Cardiac muscle cell (in vitro differentiated cells and primary cell): ENCODE measurements around the gene PCDH9. TPM values are rescaled to one million over a fixed set of nuclear protein-coding genes. Genes with fewer than 3 reads are reported as not detected.
A peak's percentile ranks its signal among the peaks of the same experiment; 100 is the strongest.

ENCODE experiments used
- DNase-seq, 2 donors: peaks; one replicate each; pipeline versions ENCODE4 v3.0.0 to v3.0.0-alpha.2; 2010 to 2017; ENCODE audit warnings: low read depth in 1 of 2, low spot score in 1 of 2
- H3K27ac ChIP-seq: fragments of 200-600 bp; sonication (generic); 2 replicates; pipeline ENCODE4 v1.5.1; 2016
- H3K27me3 ChIP-seq: fragments of 200-600 bp; sonication (generic); 2 replicates; pipeline ENCODE4 v1.6.0; 2016; ENCODE audit warnings: control low read depth
- H3K36me3 ChIP-seq: fragments of 200-600 bp; sonication (generic); 2 replicates; pipeline ENCODE4 v1.5.1; 2016; ENCODE audit warnings: control low read depth
- H3K4me1 ChIP-seq: fragments of 200-600 bp; sonication (generic); 2 replicates; pipeline ENCODE4 v1.8.1; 2017; ENCODE audit warnings: low read depth, mild to moderate bottlenecking, mixed run types
- H3K4me3 ChIP-seq: fragments of 200-600 bp; sonication (generic); 2 replicates; pipeline ENCODE4 v1.5.1; 2016; ENCODE audit warnings: mild to moderate bottlenecking
- H3K9me3 ChIP-seq: fragments of 200-600 bp; sonication (generic); 2 replicates; pipeline ENCODE4 v1.5.1; 2017; ENCODE audit warnings: low read depth, mild to moderate bottlenecking, control low read depth
- polyA plus RNA-seq: library from polyadenylated mRNA; unstranded; fragments of >200 nt; fragmentation: Nextera tagmentation; extraction: Ambion mirVana; gene quantifications from 2 replicates; pipeline ENCODE4 v1.2.1, GENCODE V29; 2016
- total RNA-seq: library from RNA; depleted of rRNA; stranded (reverse); fragments of >200 nt; gene quantifications from 2 replicates; pipeline ENCODE4 v1.2.3, GENCODE V29; 2016
- TF ChIP-seq, protein P1 (sequence below): IDR thresholded peaks from 2 replicates; pipeline ENCODE4 v1.5.1; 2012; ENCODE audit warnings: low read depth, mild to moderate bottlenecking, low read length

The PCDH9 gene
- total and polyA plus RNA-seq, 2 experiments from 2014 or later, result 1.6 to 2.3 TPM

DNA sequence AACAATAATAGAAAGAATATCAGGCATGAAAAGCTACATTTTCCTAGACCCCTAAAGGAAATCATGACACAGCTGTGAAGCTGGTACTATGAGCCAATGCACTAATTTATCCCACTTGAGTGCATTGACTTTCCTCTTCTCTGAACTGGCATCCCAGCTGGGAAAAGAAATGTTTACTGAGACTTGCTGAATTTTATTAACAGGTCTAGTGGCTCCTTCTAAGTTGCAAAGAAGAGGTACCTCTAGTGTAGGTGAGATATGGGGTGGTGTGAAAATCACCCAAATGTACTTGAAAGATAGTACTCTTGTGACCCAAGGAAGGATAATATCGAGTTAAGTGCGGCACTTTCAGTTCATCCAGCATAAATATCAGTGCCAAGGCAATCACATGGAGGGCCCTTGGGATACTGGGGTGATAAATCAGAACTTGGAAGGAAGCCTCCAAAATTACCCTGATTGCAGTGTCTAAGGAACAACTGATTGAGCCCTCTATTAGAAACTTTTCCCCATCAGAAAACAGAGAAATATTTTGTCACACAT is 369.2 kb downstream of the PCDH9 start:
- H3K4me3 ChIP-seq, result no peak overlapping the region
- no peaks in the 10 kb centered on the region for H3K9me3 ChIP-seq
- TF ChIP-seq, protein P1, sequence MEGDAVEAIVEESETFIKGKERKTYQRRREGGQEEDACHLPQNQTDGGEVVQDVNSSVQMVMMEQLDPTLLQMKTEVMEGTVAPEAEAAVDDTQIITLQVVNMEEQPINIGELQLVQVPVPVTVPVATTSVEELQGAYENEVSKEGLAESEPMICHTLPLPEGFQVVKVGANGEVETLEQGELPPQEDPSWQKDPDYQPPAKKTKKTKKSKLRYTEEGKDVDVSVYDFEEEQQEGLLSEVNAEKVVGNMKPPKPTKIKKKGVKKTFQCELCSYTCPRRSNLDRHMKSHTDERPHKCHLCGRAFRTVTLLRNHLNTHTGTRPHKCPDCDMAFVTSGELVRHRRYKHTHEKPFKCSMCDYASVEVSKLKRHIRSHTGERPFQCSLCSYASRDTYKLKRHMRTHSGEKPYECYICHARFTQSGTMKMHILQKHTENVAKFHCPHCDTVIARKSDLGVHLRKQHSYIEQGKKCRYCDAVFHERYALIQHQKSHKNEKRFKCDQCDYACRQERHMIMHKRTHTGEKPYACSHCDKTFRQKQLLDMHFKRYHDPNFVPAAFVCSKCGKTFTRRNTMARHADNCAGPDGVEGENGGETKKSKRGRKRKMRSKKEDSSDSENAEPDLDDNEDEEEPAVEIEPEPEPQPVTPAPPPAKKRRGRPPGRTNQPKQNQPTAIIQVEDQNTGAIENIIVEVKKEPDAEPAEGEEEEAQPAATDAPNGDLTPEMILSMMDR, result no peak
- H3K27me3 ChIP-seq, result no peaks in the 10 kb centered on the region
- no peak for DNase-seq
- H3K27ac ChIP-seq, result peak overlapping the region; percentile 53
- H3K4me1 ChIP-seq, result peaks cover 10% of the 10 kb centered on the region
- H3K36me3 ChIP-seq, result no peaks in the 10 kb centered on the region

DNA sequence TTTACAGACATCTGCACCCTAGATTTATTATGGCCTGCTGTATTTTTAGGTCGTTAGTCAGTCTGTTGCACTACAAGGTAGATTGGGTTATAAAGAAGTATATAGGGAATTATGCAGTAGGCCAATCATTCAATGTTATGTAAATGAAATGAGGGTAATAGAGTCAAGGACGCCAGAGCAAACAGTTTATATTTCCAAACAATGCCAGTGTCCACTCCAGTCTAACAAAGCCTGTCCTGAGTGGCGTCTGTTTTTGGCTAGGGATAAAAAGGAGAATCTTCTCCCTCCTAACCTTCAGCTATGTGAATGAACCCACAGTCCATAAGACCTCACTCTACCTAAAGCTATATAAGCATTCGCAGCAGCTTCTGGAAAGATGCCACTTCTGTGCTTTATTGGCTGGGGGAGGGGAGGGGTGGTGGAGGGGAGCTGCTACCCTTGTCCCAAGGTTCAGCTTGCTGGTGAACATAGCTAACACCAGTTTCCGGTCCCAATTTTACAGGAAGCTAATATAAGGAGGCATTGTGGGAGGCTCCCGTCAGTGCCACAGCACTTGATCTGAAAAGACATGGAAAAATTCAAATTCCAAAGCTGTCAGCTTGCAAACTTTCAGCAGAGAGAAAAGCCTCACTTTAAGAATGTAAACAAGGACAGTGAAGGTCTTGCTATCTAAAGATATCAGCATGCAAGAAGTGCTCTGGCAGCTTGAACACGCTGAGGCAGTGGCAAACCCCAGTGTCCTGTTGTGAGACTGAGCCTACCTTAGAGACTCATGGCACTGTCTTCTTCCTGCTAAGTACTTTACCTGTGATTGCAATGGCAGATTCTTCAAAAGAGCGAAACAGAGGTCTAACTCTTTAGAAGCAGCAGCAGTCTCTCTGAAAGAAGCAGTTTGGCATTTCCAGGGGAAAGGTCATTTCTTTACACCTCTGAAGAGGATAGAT is 369.9 kb downstream of the PCDH9 start:
- Histone ChIP-seq H3K9me3 (no peaks in the 10 kb centered on the region), H3K36me3 (no peaks in the 10 kb centered on the region), H3K4me3 (no peak overlapping the region), H3K27me3 (no peaks in the 10 kb centered on the region), H3K27ac (peak overlapping the region; percentile 53), H3K4me1 (peaks cover 10% of the 10 kb centered on the region)
- peak in 1 of 2 donors; percentile 8 for DNase-seq
- TF ChIP-seq, protein P1, result no peak

DNA sequence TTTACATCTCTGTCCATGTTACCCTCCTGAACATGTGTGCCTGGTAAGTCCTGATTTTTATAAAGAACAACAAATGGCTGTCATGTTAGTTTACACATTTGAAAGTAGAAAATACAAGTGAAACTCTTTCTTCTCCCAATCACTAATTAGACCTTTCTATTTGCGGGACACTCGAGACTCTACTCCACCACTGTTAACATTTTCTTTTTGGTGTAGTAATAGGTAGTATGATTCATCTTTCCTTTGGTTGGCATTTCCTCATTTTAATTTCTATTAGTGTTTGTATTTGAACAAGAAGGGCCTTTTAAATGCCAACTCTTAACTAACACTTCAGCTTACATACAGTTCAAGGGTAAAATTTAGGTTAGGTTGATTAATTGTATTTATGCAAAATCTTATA is 371.1 kb downstream of the PCDH9 start:
- DNase-seq, result no peak
- Histone ChIP-seq H3K27me3 (no peaks in the 10 kb centered on the region), H3K4me3 (no peak overlapping the region), H3K27ac (no peak overlapping the region), H3K9me3 (no peaks in the 10 kb centered on the region), H3K4me1 (peaks cover 10% of the 10 kb centered on the region), H3K36me3 (no peaks in the 10 kb centered on the region)
- TF ChIP-seq, protein P1, result no peak

DNA sequence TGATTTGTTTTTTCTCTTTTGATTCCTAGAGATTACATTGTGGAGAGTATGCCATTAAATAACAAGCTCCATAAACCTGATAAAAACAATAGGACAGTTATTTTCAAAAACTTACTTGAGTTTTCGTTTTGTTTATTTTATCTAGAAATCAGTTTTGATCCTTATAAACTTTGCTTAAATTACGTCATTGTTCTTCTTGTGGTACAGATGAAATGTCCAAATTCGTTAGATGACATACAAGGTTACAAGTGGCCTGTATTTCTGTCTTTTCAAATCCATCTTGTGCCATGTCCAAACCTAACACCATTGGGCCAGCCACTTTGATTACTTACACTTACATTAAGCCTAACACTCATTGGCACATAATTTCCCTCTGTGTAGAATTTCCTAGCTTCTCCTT is 372.0 kb downstream of the PCDH9 start:
- DNase-seq, result no peak
- TF ChIP-seq, protein P1, result no peak
- Histone ChIP-seq H3K27ac (no peak overlapping the region), H3K36me3 (no peaks in the 10 kb centered on the region), H3K27me3 (no peaks in the 10 kb centered on the region), H3K9me3 (no peaks in the 10 kb centered on the region), H3K4me1 (peaks cover 10% of the 10 kb centered on the region), H3K4me3 (no peak overlapping the region)

- Histone ChIP-seq H3K4me1 (peaks cover under 1% of the 10 kb centered on the region), H3K27ac (no peak overlapping the region), H3K4me3 (no peak overlapping the region), H3K36me3 (no peaks in the 10 kb centered on the region), H3K27me3 (no peaks in the 10 kb centered on the region), H3K9me3 (no peaks in the 10 kb centered on the region)
- TF ChIP-seq, protein P1, result no peak
- DNase-seq, result no peak
These were observed 375.0 kb downstream of the PCDH9 start for GRCh38 chr13:66855131-66855530.
